Subcutaneous abdominal adipose tissue (tissue), 5 donors: ENCODE data around the gene SLC5A1.

Source experiments
- H3K27ac ChIP-seq: one replicate; pipeline ENCODE4 v1.7.0; 2013; ENCODE audit warnings: low read depth, mild to moderate bottlenecking, inconsistent platforms, low read length, moderate library complexity
- H3K27me3 ChIP-seq, 5 donors: one replicate each; pipeline ENCODE4 v1.7.0; 2013; ENCODE audit warnings: low read length in 5 of 5, inconsistent platforms in 1 of 5; ENCODE audit not compliant: control insufficient read depth in 5 of 5, insufficient read depth in 4 of 5
- H3K36me3 ChIP-seq, 5 donors: one replicate each; pipeline ENCODE4 v1.7.0; 2013; ENCODE audit warnings: low read length in 5 of 5; ENCODE audit not compliant: control insufficient read depth in 5 of 5, insufficient read depth in 5 of 5
- H3K4me1 ChIP-seq, 5 donors: one replicate each; pipeline ENCODE4 v1.7.0; 2013; ENCODE audit warnings: low read length in 5 of 5, mild to moderate bottlenecking in 3 of 5, moderate library complexity in 1 of 5; ENCODE audit not compliant: control insufficient read depth in 5 of 5, insufficient read depth in 5 of 5
- H3K4me3 ChIP-seq, 5 donors: one replicate each; pipeline ENCODE4 v1.7.0; 2013; ENCODE audit warnings: low read length in 5 of 5, low read depth in 1 of 5
- H3K9ac ChIP-seq, 5 donors: one replicate each; pipeline ENCODE4 v1.7.0; 2013; ENCODE audit warnings: low read length in 5 of 5, mild to moderate bottlenecking in 4 of 5, moderate library complexity in 3 of 5
- H3K9me3 ChIP-seq, 5 donors: one replicate each; pipeline ENCODE4 v1.7.0; 2013; ENCODE audit warnings: low read length in 5 of 5; ENCODE audit not compliant: control insufficient read depth in 5 of 5
- donor health status: healthy.
- donor health status: healthy.
- donor health status: healthy.
- donor health status: healthy.
- donor health status: healthy.

Gene SLC5A1

GRCh38 chr22:32080904-32081303 is 37.8 kb downstream of the SLC5A1 start:
- H3K4me1 ChIP-seq: peaks cover 1 to 20% (median 12%) of the 10 kb centered on the region in 5 donors
- H3K27ac ChIP-seq: no peak overlapping the region
- H3K27me3 ChIP-seq: peaks cover 0 to 6% (median 2%) of the 10 kb centered on the region in 5 donors
- H3K9me3 ChIP-seq: no peaks in the 10 kb centered on the region
- no peak overlapping the region for H3K9ac ChIP-seq
- no peaks in the 10 kb centered on the region for H3K36me3 ChIP-seq
- no peak overlapping the region for H3K4me3 ChIP-seq

- Histone ChIP-seq H3K9ac (no peak overlapping the region), H3K27me3 (peaks cover 0 to 3% (median 0%) of the 10 kb centered on the region in 5 donors), H3K4me1 (peaks cover 1 to 14% (median 12%) of the 10 kb centered on the region in 5 donors), H3K4me3 (no peak overlapping the region), H3K9me3 (no peaks in the 10 kb centered on the region), H3K27ac (no peak overlapping the region), H3K36me3 (no peaks in the 10 kb centered on the region)
Measured at GRCh38 chr22:32082331-32082730, 39.3 kb downstream of the SLC5A1 start.

- Histone ChIP-seq H3K4me1 (peaks cover 1 to 14% (median 12%) of the 10 kb centered on the region in 5 donors), H3K9me3 (no peaks in the 10 kb centered on the region), H3K9ac (no peak overlapping the region), H3K27ac (no peak overlapping the region), H3K36me3 (no peaks in the 10 kb centered on the region), H3K27me3 (peaks cover 0 to 6% (median 0%) of the 10 kb centered on the region in 5 donors), H3K4me3 (no peak overlapping the region)
Measured at GRCh38 chr22:32083000-32083399, 39.9 kb downstream of the SLC5A1 start.

- no peak overlapping the region for H3K27ac ChIP-seq
- H3K9me3 ChIP-seq: no peaks in the 10 kb centered on the region
- no peak overlapping the region for H3K4me3 ChIP-seq
- H3K4me1 ChIP-seq: peaks cover 1 to 14% (median 12%) of the 10 kb centered on the region in 5 donors
- no peaks in the 10 kb centered on the region for H3K36me3 ChIP-seq
- H3K9ac ChIP-seq: no peak overlapping the region
- peaks cover 0 to 7% (median 0%) of the 10 kb centered on the region in 5 donors for H3K27me3 ChIP-seq
Measured at GRCh38 chr22:32083814-32084213, 40.8 kb downstream of the SLC5A1 start.

- Histone ChIP-seq H3K27me3 (peaks cover 0 to 7% (median 0%) of the 10 kb centered on the region in 5 donors), H3K4me3 (no peak overlapping the region), H3K9me3 (no peaks in the 10 kb centered on the region)
Measured at GRCh38 chr22:32088084-32088483, 45.0 kb downstream of the SLC5A1 start.

GRCh38 chr22:32097018-32097417 is 54.0 kb downstream of the SLC5A1 start:
- no peak overlapping the region for H3K27ac ChIP-seq
- H3K27me3 ChIP-seq: peaks cover 0 to 5% (median 0%) of the 10 kb centered on the region in 5 donors
- H3K4me3 ChIP-seq: no peak overlapping the region
- H3K9me3 ChIP-seq: no peaks in the 10 kb centered on the region
- no peak overlapping the region for H3K9ac ChIP-seq
- H3K4me1 ChIP-seq: no peaks in the 10 kb centered on the region
- no peaks in the 10 kb centered on the region for H3K36me3 ChIP-seq

More at GRCh38 chr22:32088084-32088483, 45.0 kb downstream of the SLC5A1 start:
- Histone ChIP-seq H3K36me3 (no peaks in the 10 kb centered on the region), H3K4me1 (no peaks in the 10 kb centered on the region), H3K27ac (no peak overlapping the region), H3K9ac (no peak overlapping the region)

- H3K36me3 ChIP-seq: no peaks in the 10 kb centered on the region
- no peaks in the 10 kb centered on the region for H3K4me1 ChIP-seq
- no peak overlapping the region for H3K27ac ChIP-seq
Measured at GRCh38 chr22:32097881-32098499, 54.9 kb downstream of the SLC5A1 start.

GRCh38 chr22:32100711-32101110 is 57.6 kb downstream of the SLC5A1 start:
- Histone ChIP-seq H3K27ac (no peak overlapping the region), H3K36me3 (no peaks in the 10 kb centered on the region), H3K27me3 (peaks cover 0 to 5% (median 0%) of the 10 kb centered on the region in 5 donors), H3K4me3 (no peak overlapping the region), H3K9me3 (no peaks in the 10 kb centered on the region), H3K4me1 (no peaks in the 10 kb centered on the region), H3K9ac (no peak overlapping the region)

More at GRCh38 chr22:32097881-32098499, 54.9 kb downstream of the SLC5A1 start:
- H3K27me3 ChIP-seq: peaks cover 0 to 5% (median 0%) of the 10 kb centered on the region in 5 donors
- H3K4me3 ChIP-seq: no peak overlapping the region
- no peaks in the 10 kb centered on the region for H3K9me3 ChIP-seq
- H3K9ac ChIP-seq: no peak overlapping the region

GRCh38 chr22:32103658-32104315 is 60.7 kb downstream of the SLC5A1 start:
- H3K36me3 ChIP-seq: no peaks in the 10 kb centered on the region
- no peaks in the 10 kb centered on the region for H3K9me3 ChIP-seq
- H3K4me3 ChIP-seq: no peak overlapping the region
- no peak overlapping the region for H3K9ac ChIP-seq
- no peak overlapping the region for H3K27ac ChIP-seq
- no peaks in the 10 kb centered on the region for H3K4me1 ChIP-seq
- peaks cover 0 to 5% (median 0%) of the 10 kb centered on the region in 5 donors for H3K27me3 ChIP-seq

GRCh38 chr22:32106930-32107329 is 63.9 kb downstream of the SLC5A1 start:
- Histone ChIP-seq H3K36me3 (no peaks in the 10 kb centered on the region), H3K4me1 (no peaks in the 10 kb centered on the region), H3K9ac (no peak overlapping the region), H3K27me3 (peaks cover 0 to 9% (median 3%) of the 10 kb centered on the region in 5 donors), H3K4me3 (no peak overlapping the region), H3K9me3 (no peaks in the 10 kb centered on the region), H3K27ac (no peak overlapping the region)
